Thoracic aorta (tissue), 2 donors: ENCODE results near the gene ACAN. TPM values are rescaled to one million over a fixed set of nuclear protein-coding genes. Genes with fewer than 3 reads are reported as not detected.

Experiments
- ATAC-seq: fragments of 150-250 bp; one replicate; pipeline ENCODE4 v1.8.0; 2017; ENCODE audit warnings: low read depth; ENCODE audit not compliant: insufficient number of reproducible peaks, low FRiP score
- DNase-seq: peaks from one replicate; pipeline ENCODE4 v3.0.0-alpha.2; 2020; ENCODE audit warnings: low spot score
- H3K27ac ChIP-seq, 2 donors: fragments of 200-600 bp; sonication (generic); 1 replicate in 1 of 2; 2 replicates in 1 of 2; pipeline ENCODE4 v1.5.1; 2016; ENCODE audit warnings: mild to moderate bottlenecking in 2 of 2, moderate library complexity in 2 of 2
- H3K27me3 ChIP-seq: fragments of 200-600 bp; sonication (generic); replicated peaks from 2 replicates; pipeline ENCODE4 v1.6.0; 2016; ENCODE audit warnings: mild to moderate bottlenecking; ENCODE audit not compliant: insufficient read depth
- H3K36me3 ChIP-seq: fragments of 200-600 bp; sonication (generic); one replicate; pipeline ENCODE4 v1.5.1; 2016
- H3K4me1 ChIP-seq, 2 donors: fragments of 200-600 bp; sonication (generic); 1 replicate in 1 of 2; 2 replicates in 1 of 2; pipeline versions ENCODE4 v1.5.1 to v1.6.0; 2016; ENCODE audit warnings: low read depth in 2 of 2, mild to moderate bottlenecking in 1 of 2; ENCODE audit not compliant: control insufficient read depth in 1 of 2
- H3K4me3 ChIP-seq: fragments of 200-600 bp; sonication (generic); 2 replicates; pipeline ENCODE4 v1.5.1; 2016; ENCODE audit warnings: mild to moderate bottlenecking
- H3K9me3 ChIP-seq: fragments of 200-600 bp; sonication (generic); 2 replicates; pipeline ENCODE4 v1.5.1; 2016
- CTCF ChIP-seq: fragments of 200-600 bp; sonication (generic); IDR thresholded peaks from one replicate; pipeline ENCODE4 v1.5.1; 2019; ENCODE audit warnings: antibody characterized with exemption
- total RNA-seq, 2 donors: library from RNA; depleted of rRNA; stranded (reverse); fragments of >200 nt; gene quantifications; one replicate each; pipeline versions ENCODE4 v1.1.0 to v1.2.3, GENCODE V29; 2016

ACAN gene
- total RNA-seq, 2 donors from 2014 or later: 23.2 to 147 TPM

GRCh38 chr15:88876573-88876972 is 73.3 kb downstream of the ACAN start:
- H3K9me3 ChIP-seq: no peaks in the 10 kb centered on the region
- ATAC-seq (no peak), DNase-seq (no peak)
- H3K27ac ChIP-seq: no peak overlapping the region
- no peak overlapping the region for H3K4me3 ChIP-seq
- TF ChIP-seq CTCF: no peak
- no peaks in the 10 kb centered on the region for H3K27me3 ChIP-seq
- H3K4me1 ChIP-seq: peaks cover 14 to 21% of the 10 kb centered on the region in 2 donors
- peaks cover 16% of the 10 kb centered on the region for H3K36me3 ChIP-seq

- Histone ChIP-seq H3K27ac (no peak overlapping the region), H3K4me3 (no peak overlapping the region), H3K9me3 (no peaks in the 10 kb centered on the region), H3K27me3 (no peaks in the 10 kb centered on the region), H3K36me3 (peaks cover 16% of the 10 kb centered on the region), H3K4me1 (peaks cover 17 to 29% of the 10 kb centered on the region in 2 donors)
- no peak for ATAC-seq
- no peak for DNase-seq
- no peak for TF ChIP-seq CTCF
Observed at GRCh38 chr15:88877415-88877814, 74.2 kb downstream of the ACAN start.

GRCh38 chr15:88877906-88878305 is 74.7 kb downstream of the ACAN start:
- Histone ChIP-seq H3K27ac (no peak overlapping the region), H3K9me3 (no peaks in the 10 kb centered on the region), H3K4me3 (no peak overlapping the region), H3K27me3 (no peaks in the 10 kb centered on the region), H3K36me3 (peaks cover 16% of the 10 kb centered on the region), H3K4me1 (peaks cover 22 to 32% of the 10 kb centered on the region in 2 donors)
- ATAC-seq (no peak), DNase-seq (no peak)
- TF ChIP-seq CTCF: no peak

GRCh38 chr15:88878720-88879184 is 75.5 kb downstream of the ACAN start:
- H3K27ac ChIP-seq: no peak overlapping the region
- H3K36me3 ChIP-seq: peaks cover 16% of the 10 kb centered on the region
- ATAC-seq (no peak), DNase-seq (no peak)
- H3K4me3 ChIP-seq: no peak overlapping the region
- H3K4me1 ChIP-seq: peaks cover 24 to 32% of the 10 kb centered on the region in 2 donors
- peak; percentile 45 for TF ChIP-seq CTCF
- no peaks in the 10 kb centered on the region for H3K9me3 ChIP-seq
- H3K27me3 ChIP-seq: no peaks in the 10 kb centered on the region

- peaks cover 24% of the 10 kb centered on the region for H3K36me3 ChIP-seq
- no peak for TF ChIP-seq CTCF
- no peak overlapping the region for H3K4me3 ChIP-seq
- H3K27me3 ChIP-seq: no peaks in the 10 kb centered on the region
- H3K27ac ChIP-seq: no peak overlapping the region
- DNase-seq (no peak), ATAC-seq (no peak)
- no peaks in the 10 kb centered on the region for H3K9me3 ChIP-seq
- H3K4me1 ChIP-seq: peaks cover 10 to 11% of the 10 kb centered on the region in 2 donors
Observed at GRCh38 chr15:88880944-88881740, 77.9 kb downstream of the ACAN start.
